H9 (cell line): Measurements from ENCODE around the gene GTPBP6. TPM values are rescaled to one million over a fixed set of nuclear protein-coding genes. Genes with fewer than 3 reads are reported as not detected.
A peak's percentile ranks its signal among the peaks of the same experiment; 100 is the strongest.

Source experiments
- DNase-seq: peaks from one replicate; pipeline ENCODE4 v3.0.0-alpha.2; 2017
- H2AFZ ChIP-seq: one replicate; pipeline ENCODE4 v1.6.1; 2013; ENCODE audit warnings: mild to moderate bottlenecking, low read length, control low read depth, moderate library complexity
- H2AK5ac ChIP-seq: 2 replicates; pipeline ENCODE4 v1.6.1; 2013; ENCODE audit warnings: low read length, control low read depth, mixed read lengths; ENCODE audit not compliant: insufficient read length
- H2BK120ac ChIP-seq: one replicate; pipeline ENCODE4 v1.6.1; 2013; ENCODE audit warnings: low read depth, mild to moderate bottlenecking, low read length, control low read depth, inconsistent platforms; ENCODE audit not compliant: poor library complexity, severe bottlenecking
- H2BK12ac ChIP-seq: 2 replicates; pipeline ENCODE4 v1.6.1; 2013; ENCODE audit warnings: low read length, control low read depth, mixed read lengths, low read depth; ENCODE audit not compliant: insufficient read length
- H2BK15ac ChIP-seq: 2 replicates; pipeline ENCODE4 v1.6.1; 2013; ENCODE audit warnings: low read depth, low read length, control low read depth
- H2BK20ac ChIP-seq: one replicate; pipeline ENCODE4 v1.6.1; 2013; ENCODE audit warnings: low read depth, mild to moderate bottlenecking, low read length, control low read depth, inconsistent platforms; ENCODE audit not compliant: poor library complexity, severe bottlenecking
- H2BK5ac ChIP-seq: 2 replicates; pipeline ENCODE4 v1.6.1; 2013; ENCODE audit warnings: low read length, control low read depth, mixed read lengths; ENCODE audit not compliant: insufficient read length
- H3K14ac ChIP-seq: 2 replicates; pipeline ENCODE4 v1.6.1; 2013; ENCODE audit warnings: low read length, control low read depth; ENCODE audit not compliant: insufficient read depth
- H3K18ac ChIP-seq: 2 replicates; pipeline ENCODE4 v1.6.1; 2013; ENCODE audit warnings: low read depth, mild to moderate bottlenecking, mixed read lengths, low read length, control low read depth; ENCODE audit not compliant: insufficient read length
- H3K23ac ChIP-seq: 2 replicates; pipeline ENCODE4 v1.6.1; 2013; ENCODE audit warnings: low read length, control low read depth, mixed read lengths, low read depth; ENCODE audit not compliant: insufficient read length
- H3K23me2 ChIP-seq: 2 replicates; pipeline ENCODE4 v1.6.1; 2013; ENCODE audit warnings: low read depth, mild to moderate bottlenecking, mixed read lengths, low read length, control low read depth; ENCODE audit not compliant: insufficient read length, poor library complexity, severe bottlenecking
- H3K27ac ChIP-seq: 2 replicates; pipeline ENCODE4 v1.5.1; 2013; ENCODE audit warnings: low read length, control low read depth, mixed read lengths, low read depth; ENCODE audit not compliant: insufficient read length
- H3K27me3 ChIP-seq: 2 replicates; pipeline ENCODE4 v1.6.1; 2013; ENCODE audit warnings: low read length, control low read depth, inconsistent platforms; ENCODE audit not compliant: insufficient read depth
- H3K4ac ChIP-seq: 2 replicates; pipeline ENCODE4 v1.6.1; 2013; ENCODE audit warnings: low read depth, mild to moderate bottlenecking, control low read depth, inconsistent platforms, low read length, moderate library complexity
- H3K4me1 ChIP-seq: 2 replicates; pipeline ENCODE4 v1.6.1; 2013; ENCODE audit warnings: low read length, control low read depth, inconsistent platforms; ENCODE audit not compliant: insufficient read depth
- H3K4me2 ChIP-seq: 2 replicates; pipeline ENCODE4 v1.6.1; 2013; ENCODE audit warnings: low read length, control low read depth, mixed read lengths; ENCODE audit not compliant: insufficient read length, insufficient read depth
- H3K56ac ChIP-seq: 2 replicates; pipeline ENCODE4 v1.6.1; 2013; ENCODE audit warnings: low read depth, mild to moderate bottlenecking, mixed read lengths, low read length, control low read depth; ENCODE audit not compliant: insufficient read length
- H3K79me1 ChIP-seq: 2 replicates; pipeline ENCODE4 v1.6.1; 2013; ENCODE audit warnings: low read depth, mild to moderate bottlenecking, moderate library complexity, low read length, control low read depth, inconsistent platforms; ENCODE audit not compliant: insufficient read depth, poor library complexity, severe bottlenecking
- H3K79me2 ChIP-seq: 2 replicates; pipeline ENCODE4 v1.6.1; 2013; ENCODE audit warnings: low read length, control low read depth, inconsistent platforms; ENCODE audit not compliant: insufficient read depth
- H3K9ac ChIP-seq: 2 replicates; pipeline ENCODE4 v1.6.1; 2013; ENCODE audit warnings: low read length, control low read depth, mixed read lengths; ENCODE audit not compliant: insufficient read length; ENCODE audit errors: extremely low read depth
- H3K9me3 ChIP-seq: one replicate; pipeline ENCODE4 v1.6.1; 2013; ENCODE audit warnings: low read depth, low read length, inconsistent platforms; ENCODE audit not compliant: control insufficient read depth
- H3T11ph ChIP-seq: one replicate; pipeline ENCODE4 v1.6.1; 2013; ENCODE audit warnings: mild to moderate bottlenecking, low read length, control low read depth, inconsistent platforms
- H4K20me1 ChIP-seq: one replicate; pipeline ENCODE4 v1.6.1; 2013; ENCODE audit not compliant: control insufficient read depth, insufficient read length, insufficient read depth
- H4K5ac ChIP-seq: 2 replicates; pipeline ENCODE4 v1.6.1; 2013; ENCODE audit warnings: low read depth, mild to moderate bottlenecking, mixed read lengths, low read length, control low read depth; ENCODE audit not compliant: insufficient read length
- H4K8ac ChIP-seq: replicated peaks from 2 replicates; pipeline ENCODE4 v1.6.1; 2013; ENCODE audit warnings: low read length, control low read depth, mixed read lengths, low read depth; ENCODE audit not compliant: insufficient read length
- H4K91ac ChIP-seq: 2 replicates; pipeline ENCODE4 v1.6.1; 2013; ENCODE audit warnings: low read depth, mild to moderate bottlenecking, moderate library complexity, mixed read lengths, low read length, control low read depth; ENCODE audit not compliant: insufficient read length
- H3K27ac Mint-ChIP-seq, 3 experiments: 2 replicates in 2 of 3; 3 replicates in 1 of 3; pipeline ENCODE4 v1.8.0; 2020 to 2021; ENCODE audit warnings: mixed read lengths in 3 of 3, mild to moderate bottlenecking in 1 of 3, moderate library complexity in 1 of 3
- H3K27me3 Mint-ChIP-seq: 2 replicates; pipeline ENCODE4 v1.8.0; 2021; ENCODE audit warnings: low read depth, mild to moderate bottlenecking, moderate library complexity, mixed read lengths
- H3K36me3 Mint-ChIP-seq, 3 experiments: 2 replicates in 2 of 3; 3 replicates in 1 of 3; pipeline ENCODE4 v1.8.0; 2020 to 2021; ENCODE audit warnings: low read depth in 3 of 3, mixed read lengths in 3 of 3; ENCODE audit not compliant: insufficient read depth in 1 of 3
- H3K4me1 Mint-ChIP-seq, 2 experiments: 2 replicates each; pipeline ENCODE4 v1.8.0; 2020; ENCODE audit warnings: mixed read lengths in 2 of 2
- H3K4me3 Mint-ChIP-seq, 2 experiments: 2 replicates in 1 of 2; 3 replicates in 1 of 2; pipeline ENCODE4 v1.8.0; 2020 to 2021; ENCODE audit warnings: mild to moderate bottlenecking in 2 of 2, mixed read lengths in 2 of 2, moderate library complexity in 1 of 2
- H3K9me3 Mint-ChIP-seq, 2 experiments: 2 replicates in 1 of 2; 3 replicates in 1 of 2; pipeline ENCODE4 v1.8.0; 2020; ENCODE audit warnings: mild to moderate bottlenecking in 2 of 2, mixed read lengths in 2 of 2, moderate library complexity in 1 of 2
- CTCF ChIP-seq: fragments of 200-600 bp; sonication (generic); conservative IDR thresholded peaks from 3 replicates; pipeline ENCODE4 v1.8.0; 2021; ENCODE audit warnings: antibody characterized with exemption, mild to moderate bottlenecking
- WGBS: extraction: QIAGEN DNeasy Blood & Tissue Kit; methylation state at CpG from one replicate; pipeline ENCODE4 v1.1.7; 2013; ENCODE audit warnings: missing lambda C conversion rate, low lambda C conversion rate, mixed read lengths; ENCODE audit not compliant: insufficient read length; ENCODE audit errors: extremely low coverage; 5-methylcytosine and 5-hydroxymethylcytosine counted together
- total RNA-seq: library from RNA; stranded (reverse); gene quantifications from 2 replicates; pipeline ENCODE4 v1.2.1, GENCODE V29; 2021

The GTPBP6 gene
- total RNA-seq, 1 experiment from 2014 or later, result 64.0 TPM

- no peak overlapping the region for H3K18ac ChIP-seq
- H3K56ac ChIP-seq, result no peak overlapping the region
- H3K9ac ChIP-seq, result no peak overlapping the region
- no peak overlapping the region for H3K4me2 ChIP-seq
- H3K23me2 ChIP-seq, result no peaks in the 10 kb centered on the region
- no peak overlapping the region for H4K8ac ChIP-seq
- no peaks in the 10 kb centered on the region for H3K4me1 ChIP-seq
- H3K36me3 Mint-ChIP-seq, result peaks cover 11 to 45% (median 43%) of the 10 kb centered on the region in 3 experiments; a peak in 6 of 7 replicates
- H4K5ac ChIP-seq, result no peak overlapping the region
- no peak overlapping the region for H4K91ac ChIP-seq
- H3K27me3 Mint-ChIP-seq, result no peaks in the 10 kb centered on the region
- TF ChIP-seq CTCF, result peak; percentile 39; the same call in 2 of the 3 replicates
- H3K27ac Mint-ChIP-seq, result no peak overlapping the region
- H2BK5ac ChIP-seq, result no peak overlapping the region
- no peak overlapping the region for H2BK15ac ChIP-seq
- H3K79me1 ChIP-seq, result peaks cover 3% of the 10 kb centered on the region
- H3K27me3 ChIP-seq, result no peaks in the 10 kb centered on the region
- no peak overlapping the region for H3K14ac ChIP-seq
- H3K79me2 ChIP-seq, result no peaks in the 10 kb centered on the region; the same call in 1 of the 2 replicates
- H2BK20ac ChIP-seq, result no peak overlapping the region
- H3T11ph ChIP-seq, result no peak overlapping the region
- no peak overlapping the region for H2AFZ ChIP-seq
- H3K27ac ChIP-seq, result no peak overlapping the region
- no peak overlapping the region for H3K23ac ChIP-seq
- no peak overlapping the region for H3K4me3 Mint-ChIP-seq
- peaks cover 0 to 6% of the 10 kb centered on the region in 2 experiments; a peak in 1 of 4 replicates for H3K4me1 Mint-ChIP-seq
- no peak overlapping the region for H2BK120ac ChIP-seq
- H2AK5ac ChIP-seq, result no peak overlapping the region
- DNase-seq, result no peak
- H3K9me3 ChIP-seq, result no peaks in the 10 kb centered on the region
- no peaks in the 10 kb centered on the region for H4K20me1 ChIP-seq
- no CpG with 5 or more reads among the region's 75 CpGs for WGBS
- H2BK12ac ChIP-seq, result no peak overlapping the region
- no peak overlapping the region for H3K4ac ChIP-seq
- H3K9me3 Mint-ChIP-seq, result peaks cover 0 to 2% of the 10 kb centered on the region in 2 experiments; a peak in 2 of 5 replicates
Measured at GRCh38 chrX:346034-346813, 27.6 kb upstream of the GTPBP6 start.
